HEK293 (cell line): ENCODE measurements around the gene IL6.

ENCODE experiments used
- CTCF ChIA-PET: fragments of 350-600 bp; formaldehyde crosslinking; extraction: SDS; loops from one replicate; lab custom pipeline; 2021; ENCODE audit warnings: antibody characterized with exemption; lab: Yijun Ruan, JAX
- POLR2A ChIA-PET: fragments of 300-600 bp; formaldehyde crosslinking; extraction: SDS; loops from one replicate; lab custom pipeline; 2020; ENCODE audit warnings: antibody characterized with exemption, inconsistent platforms; lab: Yijun Ruan, JAX
- H3K27ac ChIP-seq: fragments of 200-500 bp; sonication (Bioruptor generic); 2 replicates; pipeline ENCODE4 v1.5.1; 2014; ENCODE audit warnings: low read depth, low read length, control low read depth, inconsistent platforms; ENCODE audit errors: extremely low read depth
- H3K36me3 ChIP-seq, 2 experiments: fragments of 200-500 bp in 1 of 2; sonication (Bioruptor generic) in 1 of 2; 1 replicate in 1 of 2; 2 replicates in 1 of 2; pipeline ENCODE4 v1.5.1; 2014 to 2017; ENCODE audit warnings: inconsistent platforms in 2 of 2, low read length in 2 of 2; ENCODE audit not compliant: control insufficient read depth in 2 of 2, insufficient read depth in 1 of 2
- H3K4me1 ChIP-seq: fragments of 200-500 bp; sonication (Bioruptor generic); 2 replicates; pipeline ENCODE4 v1.5.1; 2014; ENCODE audit warnings: mild to moderate bottlenecking, low read length, inconsistent platforms; ENCODE audit not compliant: control insufficient read depth, insufficient read depth
- H3K4me3 ChIP-seq: 2 replicates; pipeline ENCODE4 v1.5.1; 2011; ENCODE audit warnings: low read depth, mild to moderate bottlenecking, control low read depth, low read length, moderate library complexity
- H3K9me3 ChIP-seq: fragments of 200-500 bp; sonication (Bioruptor generic); 2 replicates; pipeline ENCODE4 v1.5.1; 2014; ENCODE audit warnings: low read depth, low read length, inconsistent platforms; ENCODE audit not compliant: control insufficient read depth, insufficient read depth
- ATF2 ChIP-seq: fragments of 450-650 bp; formaldehyde crosslinking; IDR thresholded peaks from 2 replicates; pipeline ENCODE4 v1.5.1; 2016; ENCODE audit warnings: missing biosample characterization, missing genetic modification characterization, low read depth
- ELK4 ChIP-seq: IDR thresholded peaks from 2 replicates; pipeline ENCODE4 v1.6.1; 2011; ENCODE audit warnings: mild to moderate bottlenecking, low read depth, low read length, borderline replicate concordance
- PRDM6 ChIP-seq: fragments of 450-650 bp; formaldehyde crosslinking; IDR thresholded peaks from 2 replicates; pipeline ENCODE4 v1.5.1; 2017; ENCODE audit warnings: missing biosample characterization, missing genetic modification characterization
- RBAK ChIP-seq: fragments of 450-650 bp; formaldehyde crosslinking; IDR thresholded peaks from 2 replicates; pipeline ENCODE4 v1.5.1; 2016; ENCODE audit warnings: missing biosample characterization, missing genetic modification characterization
- SALL2 ChIP-seq: fragments of 450-650 bp; formaldehyde crosslinking; IDR thresholded peaks from 2 replicates; pipeline ENCODE4 v1.5.0; 2017; ENCODE audit warnings: missing biosample characterization, mild to moderate bottlenecking, missing genetic modification characterization, borderline replicate concordance
- SP3 ChIP-seq: fragments of 450-650 bp; formaldehyde crosslinking; IDR thresholded peaks from 2 replicates; pipeline ENCODE4 v1.5.1; 2016; ENCODE audit warnings: missing biosample characterization, missing genetic modification characterization
- ZBTB20 ChIP-seq: fragments of 450-650 bp; formaldehyde crosslinking; IDR thresholded peaks from 2 replicates; pipeline ENCODE4 v1.5.1; 2016; ENCODE audit warnings: missing biosample characterization, missing genetic modification characterization
- ZFHX2 ChIP-seq: fragments of 450-650 bp; formaldehyde crosslinking; conservative IDR thresholded peaks from 2 replicates; pipeline ENCODE4 v1.5.1; 2016; ENCODE audit warnings: missing biosample characterization, missing genetic modification characterization
- ZNF157 ChIP-seq: fragments of 450-650 bp; formaldehyde crosslinking; IDR thresholded peaks from 2 replicates; pipeline ENCODE4 v1.5.1; 2016; ENCODE audit warnings: missing biosample characterization, missing genetic modification characterization
- ZNF2 ChIP-seq: fragments of 450-650 bp; formaldehyde crosslinking; IDR thresholded peaks from 2 replicates; pipeline ENCODE4 v1.5.1; 2016; ENCODE audit warnings: missing biosample characterization, missing genetic modification characterization
- ZNF354C ChIP-seq: fragments of 450-650 bp; formaldehyde crosslinking; IDR thresholded peaks from 2 replicates; pipeline ENCODE4 v1.5.1; 2016; ENCODE audit warnings: missing biosample characterization, missing genetic modification characterization, low read depth, borderline replicate concordance
- ZNF362 ChIP-seq: fragments of 450-650 bp; formaldehyde crosslinking; IDR thresholded peaks from 2 replicates; pipeline ENCODE4 v1.5.1; 2016; ENCODE audit warnings: missing biosample characterization, missing genetic modification characterization
- ZNF416 ChIP-seq: fragments of 450-650 bp; formaldehyde crosslinking; IDR thresholded peaks from 2 replicates; pipeline ENCODE4 v1.5.1; 2016; ENCODE audit warnings: missing biosample characterization, missing genetic modification characterization
- ZNF449 ChIP-seq: fragments of 450-650 bp; formaldehyde crosslinking; IDR thresholded peaks from 2 replicates; pipeline ENCODE4 v1.5.1; 2017; ENCODE audit warnings: missing biosample characterization, mild to moderate bottlenecking, missing genetic modification characterization, moderate library complexity
- ZNF544 ChIP-seq: fragments of 450-650 bp; formaldehyde crosslinking; IDR thresholded peaks from 2 replicates; pipeline ENCODE4 v1.5.0; 2017; ENCODE audit warnings: missing biosample characterization, missing genetic modification characterization
- ZNF624 ChIP-seq: fragments of 450-650 bp; formaldehyde crosslinking; IDR thresholded peaks from 2 replicates; pipeline ENCODE4 v1.5.1; 2017; ENCODE audit warnings: missing biosample characterization, missing genetic modification characterization
- ZNF830 ChIP-seq: fragments of 450-650 bp; IDR thresholded peaks from 2 replicates; pipeline ENCODE4 v1.5.0; 2018; ENCODE audit warnings: missing biosample characterization, missing genetic modification characterization, low read depth, mild to moderate bottlenecking, moderate library complexity
- ZXDB ChIP-seq: fragments of 450-650 bp; formaldehyde crosslinking; IDR thresholded peaks from 2 replicates; pipeline ENCODE4 v1.5.1; 2016; ENCODE audit warnings: missing biosample characterization, missing genetic modification characterization

IL6 gene

GRCh38 chr7:22698767-22699166 lies 28.2 kb upstream of the IL6 start:
- Histone ChIP-seq H3K4me1 (no peaks in the 10 kb centered on the region), H3K9me3 (no peaks in the 10 kb centered on the region), H3K4me3 (no peak overlapping the region), H3K36me3 (no peaks in the 10 kb centered on the region), H3K27ac (no peak overlapping the region)
- no peak for TF ChIP-seq ZNF624
- TF ChIP-seq PRDM6 (tag by site-specific recombination), result no peak
- no peak for TF ChIP-seq SP3 (tag by site-specific recombination)
- TF ChIP-seq ZNF544 (tag by site-specific recombination), result no peak
- no peak for TF ChIP-seq ZNF157
- no peak for TF ChIP-seq ZNF449 (tag by site-specific recombination)
- no peak for TF ChIP-seq ZNF362
- no peak for TF ChIP-seq SALL2 (tag by site-specific recombination)
- TF ChIP-seq ZNF354C (tag by site-specific recombination), result no peak
- TF ChIP-seq ATF2 (tag by site-specific recombination), result no peak
- no peak for TF ChIP-seq RBAK (tag by site-specific recombination)
- no peak for TF ChIP-seq ZNF2 (tag by site-specific recombination)
- TF ChIP-seq ZNF830, result no peak
- no peak for TF ChIP-seq ELK4
- TF ChIP-seq ZBTB20 (tag by site-specific recombination), result no peak
- no peak for TF ChIP-seq ZFHX2 (tag by site-specific recombination)
- no peak for TF ChIP-seq ZNF416 (tag by site-specific recombination)
- ChIA-PET POLR2A (no interaction called here), CTCF (no interaction called here)

- H3K9me3 ChIP-seq, result no peaks in the 10 kb centered on the region
- POLR2A ChIA-PET, result no interaction called here
- CTCF ChIA-PET, result interaction anchor here (0.7 to 1.2 kb wide), 2 partner anchors 12 to 26 kb away, joined by 3 to 5 read pairs; partner anchors contain the start of gene IL6
- H3K36me3 ChIP-seq, result no peaks in the 10 kb centered on the region
- no peaks in the 10 kb centered on the region for H3K4me1 ChIP-seq
- no peak overlapping the region for H3K4me3 ChIP-seq
- TF ChIP-seq ZNF416 (tag by site-specific recombination), result no peak
- TF ChIP-seq ZXDB (tag by site-specific recombination), result no peak
- no peak overlapping the region for H3K27ac ChIP-seq
These were observed 26.4 kb upstream of the IL6 start for GRCh38 chr7:22700559-22701002.
